ENCODE results near the gene TCTA.

TCTA gene

DNA sequence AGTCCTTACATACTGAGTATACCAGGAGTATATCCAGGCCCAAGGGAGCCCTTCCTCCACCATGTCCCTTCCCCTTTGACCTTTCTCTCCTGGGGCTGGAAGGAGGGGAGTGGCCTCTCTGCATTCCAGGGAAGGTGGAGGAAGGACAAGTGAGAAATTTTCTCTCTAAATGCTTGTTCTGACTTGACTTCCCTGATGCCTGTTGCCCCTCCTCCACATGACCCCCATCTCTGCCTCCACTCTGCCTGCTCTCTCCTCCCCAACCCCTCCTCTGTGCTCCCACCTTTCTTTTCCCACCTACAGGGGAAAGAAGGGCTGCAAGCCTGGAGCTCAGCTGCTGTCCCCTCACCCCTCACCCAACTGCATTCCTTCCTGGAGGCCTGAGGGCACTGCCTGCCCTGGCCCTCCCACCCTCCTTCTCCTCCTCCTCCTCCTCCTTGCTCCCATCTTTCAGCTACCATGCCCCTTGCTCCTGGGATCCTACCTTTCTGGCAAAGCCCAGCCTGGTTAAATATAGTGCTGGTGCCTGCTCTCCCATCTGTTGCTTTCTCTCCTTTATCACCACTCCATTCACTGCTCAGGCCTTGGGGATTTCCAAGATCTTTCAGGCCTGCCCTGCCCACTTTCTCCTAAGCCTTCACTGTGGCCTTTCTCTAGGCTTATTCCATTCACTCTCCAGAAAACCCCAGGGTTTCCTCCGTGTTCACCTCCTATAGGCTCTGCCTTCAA lies 49.4 kb downstream of the TCTA start:
- no peak for DNase-seq

DNA sequence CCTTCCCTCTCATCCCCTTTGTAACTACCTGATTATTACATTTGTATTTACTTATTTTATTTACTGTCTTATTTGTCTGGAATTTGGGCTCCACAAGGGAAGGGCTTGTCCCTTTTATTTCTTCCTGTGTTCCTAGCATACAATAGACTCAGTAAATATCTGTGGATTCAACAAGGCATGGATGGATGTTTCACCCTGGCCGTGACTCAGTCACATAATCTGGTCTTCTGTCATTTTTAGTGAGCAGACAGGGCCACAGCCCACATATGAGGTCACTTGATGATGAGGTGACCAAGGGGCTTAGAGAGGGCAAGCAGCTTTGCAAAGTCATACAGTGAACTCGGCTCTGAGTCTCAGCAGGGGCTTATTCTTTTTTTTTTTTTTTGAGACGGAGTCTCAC lies 50.0 kb downstream of the TCTA start:
- no peak for DNase-seq

DNA sequence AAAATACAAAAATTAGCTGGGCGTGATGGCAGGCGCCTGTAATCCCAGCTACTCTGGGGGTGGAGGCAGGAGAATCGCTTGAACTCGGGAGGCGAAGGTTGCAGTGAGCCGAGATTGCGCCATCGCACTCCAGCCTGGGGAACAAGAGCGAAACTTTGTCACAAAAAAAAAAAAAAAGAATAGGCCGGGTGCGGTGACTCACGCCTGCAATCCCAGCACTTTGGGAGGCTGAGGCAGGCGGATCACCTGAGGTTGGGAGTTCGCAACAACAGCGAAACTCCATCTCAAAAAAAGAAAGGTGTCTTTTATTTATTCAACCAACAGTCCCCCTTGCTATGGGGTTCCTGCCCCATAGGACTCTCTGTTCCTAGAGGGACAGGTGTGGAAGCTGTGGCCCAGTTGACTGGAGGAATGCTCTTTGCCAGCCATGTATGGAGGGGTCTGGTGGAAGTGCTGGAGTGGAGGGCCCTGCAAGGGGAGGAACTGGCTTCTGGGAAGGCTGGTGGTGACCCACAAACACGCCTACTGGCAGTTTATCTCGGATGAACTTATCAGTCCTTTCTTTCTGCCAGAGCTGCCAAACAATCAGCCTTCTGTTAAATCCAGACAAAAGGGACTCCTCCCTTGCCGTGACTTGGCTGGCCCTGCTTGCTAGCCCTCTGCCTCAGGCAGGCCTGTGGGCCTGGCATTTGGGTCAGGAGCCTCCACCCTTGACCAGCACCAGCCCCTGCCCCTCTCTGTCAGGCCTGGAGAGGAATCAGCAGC lies 53.2 kb downstream of the TCTA start:
- no peak for DNase-seq
